K562 (cell line): ENCODE measurements around the gene TXNIP. TPM values are rescaled to one million over a fixed set of nuclear protein-coding genes. Genes with fewer than 3 reads are reported as not detected.
A peak's percentile ranks its signal among the peaks of the same experiment; 100 is the strongest.

Experiments used
- CHD2 ChIP-seq: IDR thresholded peaks from 2 replicates; pipeline ENCODE4 v1.6.1; 2011; ENCODE audit warnings: low read depth, low read length
- CREM ChIP-seq: IDR thresholded peaks from 2 replicates; pipeline ENCODE4 v1.6.1; 2014; ENCODE audit warnings: antibody characterized with exemption, low read depth
- CTBP1 ChIP-seq: fragments of 450-650 bp; IDR thresholded peaks from 2 replicates; pipeline ENCODE4 v1.6.1; 2016; ENCODE audit warnings: borderline replicate concordance
- DMBX1 ChIP-seq: fragments of 250-450 bp; sonication (Bioruptor Pico); IDR thresholded peaks from 2 replicates; pipeline ENCODE4 v1.8.0; 2022; ENCODE audit warnings: inconsistent platforms, mild to moderate bottlenecking, moderate library complexity, borderline replicate concordance
- KAT8 ChIP-seq: fragments of 450-650 bp; IDR thresholded peaks from 2 replicates; pipeline ENCODE4 v1.6.1; 2016; ENCODE audit warnings: low read depth, mild to moderate bottlenecking
- KDM1A ChIP-seq, 2 experiments: fragments of 450-650 bp; IDR thresholded peaks; 2 replicates each; pipeline ENCODE4 v1.6.1; 2016; ENCODE audit warnings: mild to moderate bottlenecking in 2 of 2
- MTF1 ChIP-seq: fragments of 250-450 bp; sonication (Bioruptor Pico); IDR thresholded peaks from 2 replicates; pipeline ENCODE4 v1.9.0; 2021; ENCODE audit warnings: moderate library complexity, mild to moderate bottlenecking, inconsistent platforms, borderline replicate concordance
- MYBL2 ChIP-seq, 2 experiments: fragments of 450-650 bp in 1 of 2; sonication (generic) in 1 of 2; formaldehyde crosslinking in 1 of 2; IDR thresholded peaks; 2 replicates each; pipeline versions ENCODE4 v1.6.1 to v1.8.1; 2017 to 2022; ENCODE audit warnings: borderline replicate concordance in 1 of 2, inconsistent platforms in 1 of 2, low read depth in 1 of 2, mild to moderate bottlenecking in 1 of 2, missing genetic modification reagents in 1 of 2, moderate library complexity in 1 of 2
- NCOR1 ChIP-seq: fragments of 450-650 bp; IDR thresholded peaks from 2 replicates; pipeline ENCODE4 v1.6.1; 2016; ENCODE audit warnings: mild to moderate bottlenecking, moderate library complexity
- PRMT5 ChIP-seq: sonication (generic); formaldehyde crosslinking; IDR thresholded peaks from 2 replicates; pipeline ENCODE4 v1.5.0; 2020; ENCODE audit warnings: missing genetic modification reagents
- RBBP5 ChIP-seq: fragments of 200-600 bp; sonication (generic); IDR thresholded peaks from 2 replicates; pipeline ENCODE4 v1.6.1; 2012; ENCODE audit warnings: borderline replicate concordance, mild to moderate bottlenecking, low read length, control low read depth, inconsistent platforms; ENCODE audit not compliant: insufficient read depth, poor library complexity, severe bottlenecking
- RBM22 ChIP-seq: fragments of 200-400 bp; formaldehyde crosslinking; IDR thresholded peaks from 2 replicates; pipeline ENCODE4 v1.6.1; 2018; ENCODE audit warnings: low read length, low read depth; ENCODE audit not compliant: poor library complexity, severe bottlenecking
- RHOXF2B ChIP-seq: fragments of 250-450 bp; sonication (Bioruptor Pico); conservative IDR thresholded peaks from 2 replicates; pipeline ENCODE4 v1.5.1; 2021
- RNF2 ChIP-seq: sonication (generic); IDR thresholded peaks from 2 replicates; pipeline ENCODE4 v1.6.1; 2016
- SMAD2 ChIP-seq: fragments of 150-350 bp; IDR thresholded peaks from 2 replicates; pipeline ENCODE4 v1.6.1; 2014; ENCODE audit warnings: low read depth, mild to moderate bottlenecking, low read length
- SNRNP70 ChIP-seq: fragments of 200-400 bp; formaldehyde crosslinking; optimal IDR thresholded peaks from 2 replicates; pipeline ENCODE3; 2017; ENCODE audit warnings: low read depth, low read length
- ZBED1 ChIP-seq: IDR thresholded peaks from 2 replicates; pipeline ENCODE4 v1.6.1; 2014
- ZNF140 ChIP-seq: fragments of 250-450 bp; sonication (Bioruptor Pico); IDR thresholded peaks from 2 replicates; pipeline ENCODE4 v1.8.0; 2021; ENCODE audit warnings: moderate library complexity, mild to moderate bottlenecking, inconsistent platforms
- ZNF445 ChIP-seq: fragments of 250-450 bp; sonication (Bioruptor Pico); IDR thresholded peaks from 2 replicates; pipeline ENCODE4 v1.4.0; 2020; ENCODE audit warnings: low read depth, mild to moderate bottlenecking, moderate library complexity
- ZNF75A ChIP-seq: fragments of 450-650 bp; formaldehyde crosslinking; IDR thresholded peaks from 2 replicates; pipeline ENCODE4 v1.4.0; 2020; ENCODE audit warnings: mild to moderate bottlenecking
- polyA plus RNA-seq, 8 experiments: library from polyadenylated mRNA; depleted of rRNA in 4 of 8; stranded (reverse) in 5 of 8; unstranded in 3 of 8; fragments of >200 nt; fragmentation: Nextera tagmentation in 2 of 8; fragmentation: Illumina TruSeq in 1 of 8; extraction: Ambion mirVana in 2 of 8; extraction: Trizol in 1 of 8; gene quantifications; 2 replicates each; pipeline versions ENCODE4 v1.2.1 to v1.2.3, GENCODE V29; 2011 to 2014; ENCODE audit warnings: inconsistent platforms in 1 of 8, missing spikeins in 1 of 8
- total RNA-seq, 7 experiments: library from RNA; depleted of rRNA in 6 of 7; stranded (reverse); fragments of >200 nt in 6 of 7; fragmentation: Illumina TruSeq in 2 of 7; extraction: Trizol in 2 of 7; gene quantifications; 2 replicates each; pipeline versions ENCODE4 v1.2.1 to v1.2.3, GENCODE V29; 2011 to 2021; ENCODE audit warnings: low replicate concordance in 1 of 7
- TF ChIP-seq, protein P1 (sequence below): sonication (generic); formaldehyde crosslinking; IDR thresholded peaks from 2 replicates; pipeline ENCODE4 v1.8.1; 2023; ENCODE audit warnings: mild to moderate bottlenecking, missing genetic modification reagents, moderate library complexity
- TF ChIP-seq, protein P2 (sequence below): sonication (generic); formaldehyde crosslinking; IDR thresholded peaks from 2 replicates; pipeline ENCODE4 v1.9.0; 2022; ENCODE audit warnings: mild to moderate bottlenecking, missing genetic modification reagents
- TF ChIP-seq, protein P3 (sequence below): sonication (generic); formaldehyde crosslinking; IDR thresholded peaks from 2 replicates; pipeline ENCODE4 v1.8.0; 2023; ENCODE audit warnings: missing genetic modification reagents, mild to moderate bottlenecking, borderline replicate concordance

The TXNIP gene
- total and polyA plus RNA-seq, 9 of the 15 experiments (the other 6 are each of a cell fraction or from before 2014, with no cell fraction given) = 120 to 499 (median 257) TPM

DNA sequence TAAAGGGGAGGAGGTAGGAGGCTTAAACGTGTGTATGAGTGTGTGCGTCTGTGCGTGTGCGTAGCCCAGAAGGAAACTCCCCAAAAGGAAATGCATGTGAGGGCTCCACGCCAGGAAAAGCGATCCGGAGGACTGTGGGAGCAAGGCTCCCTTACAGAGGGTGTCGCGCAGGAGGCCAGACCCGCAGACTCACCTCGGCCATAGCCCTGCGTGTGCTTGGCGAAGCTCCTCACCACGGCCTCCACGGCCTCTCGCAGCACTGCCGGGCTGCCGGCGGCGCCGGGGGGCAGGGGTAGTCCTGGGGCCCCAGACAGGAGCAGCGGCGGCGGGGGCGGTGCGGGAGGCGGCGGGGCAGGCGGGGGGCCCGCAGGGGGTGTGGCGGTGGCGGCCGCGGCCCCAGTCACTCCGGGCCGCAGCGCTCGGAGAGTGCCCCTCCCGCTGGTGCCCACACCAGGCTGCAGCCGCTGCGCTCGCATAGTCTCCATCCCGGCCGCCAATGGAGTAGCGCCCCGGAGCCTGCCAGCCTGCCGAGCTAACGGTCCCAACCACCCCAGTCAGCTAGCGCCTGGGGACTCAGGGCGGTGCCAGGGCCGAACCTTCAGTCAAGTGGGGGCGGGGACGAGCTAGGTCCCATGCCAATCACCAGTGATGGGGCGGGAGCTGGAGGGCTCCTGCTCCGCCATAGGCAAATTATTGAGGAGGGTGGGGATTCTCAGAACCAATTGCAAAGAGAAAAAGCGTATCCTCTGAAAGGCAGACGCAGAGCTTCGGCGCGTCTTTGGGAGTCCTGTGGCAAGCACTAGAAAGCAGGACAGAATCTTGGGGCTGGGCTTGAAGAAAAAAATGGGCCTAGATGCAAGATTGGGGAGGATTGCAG, 38.7 kb downstream of the TXNIP start, which contains the start of gene LIX1L (continued):
- TF ChIP-seq, protein P1, sequence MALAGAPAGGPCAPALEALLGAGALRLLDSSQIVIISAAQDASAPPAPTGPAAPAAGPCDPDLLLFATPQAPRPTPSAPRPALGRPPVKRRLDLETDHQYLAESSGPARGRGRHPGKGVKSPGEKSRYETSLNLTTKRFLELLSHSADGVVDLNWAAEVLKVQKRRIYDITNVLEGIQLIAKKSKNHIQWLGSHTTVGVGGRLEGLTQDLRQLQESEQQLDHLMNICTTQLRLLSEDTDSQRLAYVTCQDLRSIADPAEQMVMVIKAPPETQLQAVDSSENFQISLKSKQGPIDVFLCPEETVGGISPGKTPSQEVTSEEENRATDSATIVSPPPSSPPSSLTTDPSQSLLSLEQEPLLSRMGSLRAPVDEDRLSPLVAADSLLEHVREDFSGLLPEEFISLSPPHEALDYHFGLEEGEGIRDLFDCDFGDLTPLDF (CRISPR knock-in tag) = no peak
- TF ChIP-seq CHD2 (peak; percentile 57; the same call in 1 of the 2 replicates), ZNF445 (CRISPR knock-in tag) (no peak), CTBP1 (peak; percentile 28; the same call in 1 of the 2 replicates), SMAD2 (no peak), NCOR1 (no peak), PRMT5 (CRISPR knock-in tag) (no peak), MYBL2 (IDR thresholded peaks at IDR 0.05; ENCODE audit: low read depth) (no peak), MYBL2 (CRISPR knock-in tag; IDR thresholded peaks at IDR 0.05; ENCODE audit: borderline replicate concordance) (no peak), ZBED1 (no peak), CREM (peak; percentile 55; the same call in 1 of the 2 replicates), RBBP5 (peak; percentile 71), DMBX1 (CRISPR knock-in tag) (no peak), SNRNP70 (no peak), ZNF75A (CRISPR knock-in tag) (no peak), KDM1A (IDR thresholded peaks at IDR 0.05) (no peak), MTF1 (CRISPR knock-in tag) (no peak), KAT8 (no peak), ZNF140 (no peak), RNF2 (0 out of 2 replicates have a peak, but pooled peaks have one; percentile 38), RBM22 (no peak), RHOXF2B (CRISPR knock-in tag) (no peak)
- TF ChIP-seq, protein P2, sequence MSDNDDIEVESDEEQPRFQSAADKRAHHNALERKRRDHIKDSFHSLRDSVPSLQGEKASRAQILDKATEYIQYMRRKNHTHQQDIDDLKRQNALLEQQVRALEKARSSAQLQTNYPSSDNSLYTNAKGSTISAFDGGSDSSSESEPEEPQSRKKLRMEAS = no peak
- TF ChIP-seq, protein P3, sequence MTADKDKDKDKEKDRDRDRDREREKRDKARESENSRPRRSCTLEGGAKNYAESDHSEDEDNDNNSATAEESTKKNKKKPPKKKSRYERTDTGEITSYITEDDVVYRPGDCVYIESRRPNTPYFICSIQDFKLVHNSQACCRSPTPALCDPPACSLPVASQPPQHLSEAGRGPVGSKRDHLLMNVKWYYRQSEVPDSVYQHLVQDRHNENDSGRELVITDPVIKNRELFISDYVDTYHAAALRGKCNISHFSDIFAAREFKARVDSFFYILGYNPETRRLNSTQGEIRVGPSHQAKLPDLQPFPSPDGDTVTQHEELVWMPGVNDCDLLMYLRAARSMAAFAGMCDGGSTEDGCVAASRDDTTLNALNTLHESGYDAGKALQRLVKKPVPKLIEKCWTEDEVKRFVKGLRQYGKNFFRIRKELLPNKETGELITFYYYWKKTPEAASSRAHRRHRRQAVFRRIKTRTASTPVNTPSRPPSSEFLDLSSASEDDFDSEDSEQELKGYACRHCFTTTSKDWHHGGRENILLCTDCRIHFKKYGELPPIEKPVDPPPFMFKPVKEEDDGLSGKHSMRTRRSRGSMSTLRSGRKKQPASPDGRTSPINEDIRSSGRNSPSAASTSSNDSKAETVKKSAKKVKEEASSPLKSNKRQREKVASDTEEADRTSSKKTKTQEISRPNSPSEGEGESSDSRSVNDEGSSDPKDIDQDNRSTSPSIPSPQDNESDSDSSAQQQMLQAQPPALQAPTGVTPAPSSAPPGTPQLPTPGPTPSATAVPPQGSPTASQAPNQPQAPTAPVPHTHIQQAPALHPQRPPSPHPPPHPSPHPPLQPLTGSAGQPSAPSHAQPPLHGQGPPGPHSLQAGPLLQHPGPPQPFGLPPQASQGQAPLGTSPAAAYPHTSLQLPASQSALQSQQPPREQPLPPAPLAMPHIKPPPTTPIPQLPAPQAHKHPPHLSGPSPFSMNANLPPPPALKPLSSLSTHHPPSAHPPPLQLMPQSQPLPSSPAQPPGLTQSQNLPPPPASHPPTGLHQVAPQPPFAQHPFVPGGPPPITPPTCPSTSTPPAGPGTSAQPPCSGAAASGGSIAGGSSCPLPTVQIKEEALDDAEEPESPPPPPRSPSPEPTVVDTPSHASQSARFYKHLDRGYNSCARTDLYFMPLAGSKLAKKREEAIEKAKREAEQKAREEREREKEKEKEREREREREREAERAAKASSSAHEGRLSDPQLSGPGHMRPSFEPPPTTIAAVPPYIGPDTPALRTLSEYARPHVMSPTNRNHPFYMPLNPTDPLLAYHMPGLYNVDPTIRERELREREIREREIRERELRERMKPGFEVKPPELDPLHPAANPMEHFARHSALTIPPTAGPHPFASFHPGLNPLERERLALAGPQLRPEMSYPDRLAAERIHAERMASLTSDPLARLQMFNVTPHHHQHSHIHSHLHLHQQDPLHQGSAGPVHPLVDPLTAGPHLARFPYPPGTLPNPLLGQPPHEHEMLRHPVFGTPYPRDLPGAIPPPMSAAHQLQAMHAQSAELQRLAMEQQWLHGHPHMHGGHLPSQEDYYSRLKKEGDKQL (CRISPR knock-in tag) = no peak
